Left ventricle myocardium inferior (tissue), 1 donor: ENCODE data around the gene SCRG1. TPM values are rescaled to one million over a fixed set of nuclear protein-coding genes. Genes with fewer than 3 reads are reported as not detected.

Experiments
- DNase-seq: peaks from one replicate; pipeline ENCODE4 v3.0.0-alpha.2; 2020
- H3K27ac ChIP-seq: fragments of 200-600 bp; replicated peaks from 2 replicates; pipeline ENCODE4 v1.8.0; 2021
- H3K27me3 ChIP-seq: fragments of 200-600 bp; 2 replicates; pipeline ENCODE4 v1.8.0; 2021; ENCODE audit warnings: low read depth
- H3K36me3 ChIP-seq: fragments of 200-600 bp; 2 replicates; pipeline ENCODE4 v1.8.0; 2021
- H3K4me1 ChIP-seq: fragments of 200-600 bp; 2 replicates; pipeline ENCODE4 v1.8.0; 2021
- H3K4me3 ChIP-seq: fragments of 200-600 bp; 2 replicates; pipeline ENCODE4 v1.8.0; 2021; ENCODE audit warnings: mild to moderate bottlenecking, moderate library complexity
- H3K9me3 ChIP-seq: fragments of 200-600 bp; replicated peaks from 2 replicates; pipeline ENCODE4 v1.8.0; 2021
- CTCF ChIP-seq: fragments of 200-600 bp; IDR thresholded peaks from 2 replicates; pipeline ENCODE4 v1.8.0; 2021; ENCODE audit warnings: antibody characterized with exemption, mild to moderate bottlenecking, borderline replicate concordance
- intact Hi-C: fragments of 100-400 bp; cut with micrococcal nuclease; formaldehyde crosslinking; loops from one replicate; pipeline ENCODE4 v1.11.0; 2022
- total RNA-seq: library from RNA; stranded (reverse); fragmentation: NEBNext Ultra II Directional; extraction: Animal tissue kit (Norgen Biotek cat#: 25700); gene quantifications from one replicate; pipeline ENCODE4 v1.2.1, GENCODE V29; 2021
- donor health status: DM: no; HTN: yes; CAD: no; lungs with severe emphysema.

The SCRG1 gene
- total RNA-seq, 1 donor from 2014 or later, result 0.41 TPM

- Histone ChIP-seq H3K4me1 (no peaks in the 10 kb centered on the region), H3K9me3 (no peaks in the 10 kb centered on the region), H3K27ac (no peak overlapping the region), H3K27me3 (no peaks in the 10 kb centered on the region), H3K4me3 (no peak overlapping the region), H3K36me3 (no peaks in the 10 kb centered on the region)
- TF ChIP-seq CTCF, result no peak
- DNase-seq, result no peak
- intact Hi-C loops, result no loop called here
These were observed 42.0 kb upstream of the SCRG1 start for GRCh38 chr4:173440888-173441287.

DNA sequence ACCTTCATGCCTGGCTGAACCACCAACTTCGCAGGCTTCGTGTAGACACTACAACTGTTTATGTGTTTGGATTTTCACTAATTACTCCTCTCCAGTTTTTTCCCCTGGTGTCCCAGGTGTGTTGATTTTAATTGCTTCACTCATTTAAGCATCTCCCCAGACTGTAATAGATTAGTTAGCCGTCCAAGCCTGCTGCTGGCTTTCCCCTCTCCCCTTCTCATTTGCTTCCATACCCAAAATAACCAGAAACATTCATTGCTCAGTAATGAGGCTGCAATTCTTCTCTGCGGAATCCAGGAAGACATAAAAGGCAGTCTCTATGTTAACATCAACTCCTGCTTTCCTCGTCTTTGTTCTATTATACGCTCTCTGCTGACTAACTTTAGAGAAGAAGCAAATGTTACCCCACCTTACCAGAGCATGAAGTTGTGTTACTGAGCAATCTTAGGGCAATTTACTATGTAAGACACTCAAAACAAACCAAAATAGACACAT lies 37.9 kb upstream of the SCRG1 start:
- Histone ChIP-seq H3K27ac (no peak overlapping the region), H3K4me1 (no peaks in the 10 kb centered on the region), H3K4me3 (no peak overlapping the region), H3K9me3 (no peaks in the 10 kb centered on the region), H3K27me3 (no peaks in the 10 kb centered on the region), H3K36me3 (no peaks in the 10 kb centered on the region)
- no peak for TF ChIP-seq CTCF
- intact Hi-C loops, result no loop called here
- no peak for DNase-seq

GRCh38 chr4:173436149-173436579 lies 37.2 kb upstream of the SCRG1 start:
- intact Hi-C loops, result no loop called here
- no peak overlapping the region for H3K4me3 ChIP-seq
- no peaks in the 10 kb centered on the region for H3K4me1 ChIP-seq
- no peaks in the 10 kb centered on the region for H3K36me3 ChIP-seq
- DNase-seq, result no peak
- H3K27ac ChIP-seq, result no peak overlapping the region
- H3K27me3 ChIP-seq, result no peaks in the 10 kb centered on the region
- no peak for TF ChIP-seq CTCF
- H3K9me3 ChIP-seq, result no peaks in the 10 kb centered on the region

- intact Hi-C loops, result no loop called here
- no peak for DNase-seq
- Histone ChIP-seq H3K4me1 (no peaks in the 10 kb centered on the region), H3K36me3 (no peaks in the 10 kb centered on the region), H3K27ac (no peak overlapping the region), H3K9me3 (peaks cover 6% of the 10 kb centered on the region), H3K27me3 (no peaks in the 10 kb centered on the region), H3K4me3 (no peak overlapping the region)
- TF ChIP-seq CTCF, result no peak
These were observed 35.3 kb upstream of the SCRG1 start for GRCh38 chr4:173434231-173434630.

DNA sequence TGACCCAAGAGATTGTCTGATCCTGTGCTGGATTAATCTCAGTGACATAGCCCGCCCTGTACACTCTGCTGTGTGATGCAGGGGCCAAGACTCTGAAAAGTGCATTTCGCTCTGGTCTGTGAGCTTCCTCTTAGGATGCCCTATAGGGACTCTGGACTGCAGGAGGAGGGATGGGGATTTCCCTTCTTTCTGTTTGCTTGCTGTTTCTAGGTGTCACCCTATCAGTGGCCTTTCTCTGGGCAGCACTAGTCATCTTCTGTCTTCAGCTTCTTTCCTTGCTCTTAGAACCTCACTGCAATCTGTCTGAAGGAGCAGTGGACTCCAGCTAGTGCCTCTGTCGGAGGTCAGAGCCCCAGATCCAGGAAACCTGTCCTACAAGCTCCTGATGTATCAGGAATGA lies 34.5 kb upstream of the SCRG1 start:
- Histone ChIP-seq H3K4me3 (no peak overlapping the region), H3K4me1 (no peaks in the 10 kb centered on the region), H3K9me3 (peaks cover 6% of the 10 kb centered on the region), H3K27me3 (no peaks in the 10 kb centered on the region), H3K36me3 (no peaks in the 10 kb centered on the region), H3K27ac (no peak overlapping the region)
- no peak for DNase-seq
- TF ChIP-seq CTCF, result no peak
- intact Hi-C loops, result no loop called here

GRCh38 chr4:173432430-173432829 lies 33.5 kb upstream of the SCRG1 start:
- no peak overlapping the region for H3K4me3 ChIP-seq
- H3K27ac ChIP-seq, result no peak overlapping the region
- peaks cover 6% of the 10 kb centered on the region for H3K9me3 ChIP-seq
- no peaks in the 10 kb centered on the region for H3K36me3 ChIP-seq
- DNase-seq, result no peak
- intact Hi-C loops, result no loop called here
- no peaks in the 10 kb centered on the region for H3K27me3 ChIP-seq
- no peaks in the 10 kb centered on the region for H3K4me1 ChIP-seq
- no peak for TF ChIP-seq CTCF
